Stomach (tissue), 9 donors: ENCODE results near the gene EMILIN3. TPM values are rescaled to one million over a fixed set of nuclear protein-coding genes. Genes with fewer than 3 reads are reported as not detected.

Experiments used
- DNase-seq, 2 donors: peaks; one replicate each; pipeline versions ENCODE4 v3.0.0 to v3.0.0-alpha.2; 2013 to 2019
- H3K27ac ChIP-seq, 5 donors: fragments of 200-600 bp in 4 of 5; sonication (generic) in 4 of 5; one replicate each; pipeline ENCODE4 v1.5.1; 2013 to 2019; ENCODE audit warnings: mild to moderate bottlenecking in 1 of 5, moderate library complexity in 1 of 5
- H3K27me3 ChIP-seq, 3 donors: fragments of 200-600 bp; sonication (generic); one replicate each; pipeline ENCODE4 v1.5.1; 2017 to 2019; ENCODE audit warnings: mixed run types in 1 of 3
- H3K36me3 ChIP-seq, 4 donors: fragments of 200-600 bp; sonication (generic); 1 replicate in 3 of 4; 2 replicates in 1 of 4; pipeline ENCODE4 v1.5.1; 2016 to 2019
- H3K4me1 ChIP-seq, 4 donors: fragments of 200-600 bp; sonication (generic); one replicate each; pipeline ENCODE4 v1.5.1; 2016 to 2019
- H3K4me3 ChIP-seq, 4 donors: fragments of 200-600 bp; sonication (generic) in 3 of 4; one replicate each; pipeline ENCODE4 v1.5.1; 2016 to 2019; ENCODE audit warnings: mild to moderate bottlenecking in 1 of 4
- H3K9me3 ChIP-seq, 4 donors: fragments of 200-600 bp; sonication (generic); one replicate each; pipeline ENCODE4 v1.5.1; 2016 to 2019
- EP300 ChIP-seq: sonication (generic); formaldehyde crosslinking; IDR thresholded peaks from one replicate; pipeline ENCODE4 v1.6.1; 2017; ENCODE audit warnings: antibody characterized with exemption
- POLR2A ChIP-seq, 4 donors: fragments of 450-650 bp; IDR thresholded peaks; one replicate each; pipeline ENCODE4 v1.6.1; 2016; ENCODE audit warnings: antibody characterized with exemption in 4 of 4, control low read depth in 2 of 4, mild to moderate bottlenecking in 1 of 4, moderate library complexity in 1 of 4
- POLR2AphosphoS5 ChIP-seq, 3 donors: sonication (generic); formaldehyde crosslinking; IDR thresholded peaks; one replicate each; pipeline ENCODE4 v1.6.1; 2016; ENCODE audit warnings: antibody characterized with exemption in 3 of 3
- WGBS, 5 donors: extraction: QIAGEN DNeasy Blood & Tissue Kit in 3 of 5; methylation state at CpG; one replicate each; pipeline versions ENCODE4 v1.1.5 to v1.1.7; 2013 to 2018; 5-methylcytosine and 5-hydroxymethylcytosine counted together
- intact Hi-C: fragments of 100-400 bp; cut with DNase I; formaldehyde crosslinking; loops from one replicate; pipeline ENCODE4 v1.15.1; 2023; ENCODE audit warnings: low total_unique reads
- polyA plus RNA-seq, 3 donors: library from polyadenylated mRNA; stranded (reverse); fragments of 200-250 nt; gene quantifications; one replicate each; pipeline ENCODE4 v1.2.3, GENCODE V29; 2013
- total RNA-seq, 5 donors: library from RNA; depleted of rRNA; stranded (reverse); fragments of >200 nt; gene quantifications; one replicate each; pipeline versions ENCODE4 v1.1.0 to v1.2.3, GENCODE V29; 2014 to 2016
- TF ChIP-seq, protein P1 (sequence below), 7 experiments: fragments of 450-650 bp in 4 of 7; fragments of 200-600 bp in 3 of 7; sonication (generic) in 3 of 7; IDR thresholded peaks; one replicate each; pipeline ENCODE4 v1.5.1; 2016 to 2019; ENCODE audit warnings: antibody characterized with exemption in 7 of 7, control low read depth in 2 of 7, mild to moderate bottlenecking in 1 of 7
- donor health status: healthy with polysubstance abuse.
- donor health status: Bipolar disorder and iron deficiency.
- donor health status: healthy.

Gene EMILIN3
- total and polyA plus RNA-seq, 8 donors: 0.37 to 4.0 (median 2.6) TPM; not detected in 1

DNA sequence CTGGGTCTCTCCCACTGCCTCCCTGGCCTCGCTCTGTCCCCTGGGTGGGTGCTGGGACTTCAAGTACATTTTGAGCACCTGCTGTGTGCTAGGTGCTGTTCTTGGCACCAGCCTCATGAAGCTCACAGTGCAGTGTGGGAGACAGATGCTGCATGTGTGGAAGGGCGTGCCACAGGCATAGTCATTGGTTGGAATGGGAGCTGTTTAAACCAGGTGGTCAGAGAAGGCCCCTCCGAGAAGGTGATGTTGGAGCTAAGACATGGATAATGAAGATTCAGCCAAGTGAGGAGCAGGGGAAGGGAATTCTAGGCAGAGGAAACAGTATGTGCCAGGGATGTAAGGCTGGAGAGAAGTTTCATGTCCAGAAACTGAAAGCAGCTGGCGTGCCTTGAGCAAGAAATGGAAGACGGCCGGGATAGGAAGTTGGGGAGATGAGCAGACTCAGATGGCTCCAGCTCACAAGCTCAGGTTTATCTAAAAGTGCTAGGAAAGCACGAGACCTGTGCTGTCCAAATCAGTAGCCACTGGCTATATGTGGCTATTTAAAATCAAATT, 16.1 kb downstream of the EMILIN3 start:
- intact Hi-C loops: no loop called here

DNA sequence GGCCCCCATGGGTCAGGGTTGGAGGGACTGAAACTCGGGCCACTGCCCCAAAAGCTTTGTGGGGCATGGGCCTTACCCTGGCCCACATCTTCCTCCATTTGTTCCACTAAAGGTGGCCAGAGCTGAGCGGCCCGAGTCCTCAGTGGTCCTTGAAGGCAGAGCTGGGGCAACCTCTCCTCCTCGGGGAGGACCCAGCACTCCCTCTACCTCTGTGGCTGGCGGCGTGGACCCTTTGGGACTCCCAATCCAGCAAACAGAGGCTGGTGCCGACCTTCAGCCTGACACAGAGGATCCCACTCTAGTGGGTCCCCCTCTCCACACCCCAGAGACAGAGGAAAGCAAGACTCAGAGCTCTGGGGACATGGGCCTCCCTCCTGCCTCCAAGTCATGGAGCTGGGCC, 16.7 kb downstream of the EMILIN3 start:
- intact Hi-C loops: no loop called here
- Histone ChIP-seq H3K27me3 (no peaks in the 10 kb centered on the region), H3K4me3 (no peak overlapping the region), H3K36me3 (peaks cover 3 to 85% (median 67%) of the 10 kb centered on the region in 4 donors), H3K9me3 (no peaks in the 10 kb centered on the region), H3K4me1 (peaks cover 0 to 4% (median 0%) of the 10 kb centered on the region in 4 donors), H3K27ac (no peak overlapping the region)
- TF ChIP-seq POLR2A (IDR thresholded peaks at IDR 0.05): no peak
- no peak for TF ChIP-seq POLR2AphosphoS5 (IDR thresholded peaks at IDR 0.05)
- TF ChIP-seq EP300: no peak
- TF ChIP-seq, protein P1, sequence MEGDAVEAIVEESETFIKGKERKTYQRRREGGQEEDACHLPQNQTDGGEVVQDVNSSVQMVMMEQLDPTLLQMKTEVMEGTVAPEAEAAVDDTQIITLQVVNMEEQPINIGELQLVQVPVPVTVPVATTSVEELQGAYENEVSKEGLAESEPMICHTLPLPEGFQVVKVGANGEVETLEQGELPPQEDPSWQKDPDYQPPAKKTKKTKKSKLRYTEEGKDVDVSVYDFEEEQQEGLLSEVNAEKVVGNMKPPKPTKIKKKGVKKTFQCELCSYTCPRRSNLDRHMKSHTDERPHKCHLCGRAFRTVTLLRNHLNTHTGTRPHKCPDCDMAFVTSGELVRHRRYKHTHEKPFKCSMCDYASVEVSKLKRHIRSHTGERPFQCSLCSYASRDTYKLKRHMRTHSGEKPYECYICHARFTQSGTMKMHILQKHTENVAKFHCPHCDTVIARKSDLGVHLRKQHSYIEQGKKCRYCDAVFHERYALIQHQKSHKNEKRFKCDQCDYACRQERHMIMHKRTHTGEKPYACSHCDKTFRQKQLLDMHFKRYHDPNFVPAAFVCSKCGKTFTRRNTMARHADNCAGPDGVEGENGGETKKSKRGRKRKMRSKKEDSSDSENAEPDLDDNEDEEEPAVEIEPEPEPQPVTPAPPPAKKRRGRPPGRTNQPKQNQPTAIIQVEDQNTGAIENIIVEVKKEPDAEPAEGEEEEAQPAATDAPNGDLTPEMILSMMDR (IDR thresholded peaks at IDR 0.05): no peak
- DNase-seq: no peak
- WGBS, 5 donors: 37 to 95% (median 92%) methylated on average over 2 to 7 of the region's 7 CpGs

More for the DNA sequence above, 16.1 kb downstream of the EMILIN3 start:
- H3K27me3 ChIP-seq: no peaks in the 10 kb centered on the region
- H3K4me3 ChIP-seq: no peak overlapping the region
- H3K36me3 ChIP-seq: peaks cover 3 to 89% (median 70%) of the 10 kb centered on the region in 4 donors
- peaks cover 0 to 4% (median 0%) of the 10 kb centered on the region in 4 donors for H3K4me1 ChIP-seq
- H3K27ac ChIP-seq: no peak overlapping the region
- H3K9me3 ChIP-seq: no peaks in the 10 kb centered on the region
- 84 to 91% (median 86%) methylated on average over 7 of the region's 7 CpGs for WGBS, 5 donors
- peak in 1 of 2 donors; percentile 58 for DNase-seq
- TF ChIP-seq EP300 (no peak), POLR2A (IDR thresholded peaks at IDR 0.05) (no peak), POLR2AphosphoS5 (IDR thresholded peaks at IDR 0.05) (no peak)
- TF ChIP-seq, protein P1 (IDR thresholded peaks at IDR 0.05): no peak

DNA sequence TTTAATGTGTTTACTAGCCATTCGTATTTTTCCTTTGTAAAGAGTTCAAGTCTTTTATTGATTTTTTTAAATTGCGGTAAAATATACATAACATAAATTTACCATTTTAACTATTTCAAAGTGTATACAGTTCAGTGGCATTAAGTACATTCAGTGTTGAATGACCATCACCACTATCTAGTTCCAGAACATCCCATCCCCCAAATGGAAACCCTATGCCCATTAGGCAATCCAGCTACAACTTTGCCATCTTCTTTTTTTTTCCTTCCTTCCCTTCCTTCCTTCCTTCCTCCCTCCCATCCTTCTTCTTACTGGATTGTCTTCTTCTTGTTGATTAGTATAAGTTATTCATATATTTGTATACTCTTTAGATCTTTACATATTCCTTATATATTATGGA, 17.4 kb downstream of the EMILIN3 start:
- no peak for DNase-seq
- Histone ChIP-seq H3K36me3 (peaks cover 3 to 78% (median 67%) of the 10 kb centered on the region in 4 donors), H3K27me3 (no peaks in the 10 kb centered on the region), H3K4me1 (peaks cover 0 to 4% (median 0%) of the 10 kb centered on the region in 4 donors), H3K27ac (no peak overlapping the region), H3K4me3 (no peak overlapping the region), H3K9me3 (no peaks in the 10 kb centered on the region)
- TF ChIP-seq POLR2A (IDR thresholded peaks at IDR 0.05) (no peak), EP300 (no peak), POLR2AphosphoS5 (IDR thresholded peaks at IDR 0.05) (no peak)
- TF ChIP-seq, protein P1 (IDR thresholded peaks at IDR 0.05): no peak
- WGBS, 5 donors: 81 to 88% (median 84%) methylated on average over 2 of the region's 2 CpGs
- intact Hi-C loops: no loop called here

DNA sequence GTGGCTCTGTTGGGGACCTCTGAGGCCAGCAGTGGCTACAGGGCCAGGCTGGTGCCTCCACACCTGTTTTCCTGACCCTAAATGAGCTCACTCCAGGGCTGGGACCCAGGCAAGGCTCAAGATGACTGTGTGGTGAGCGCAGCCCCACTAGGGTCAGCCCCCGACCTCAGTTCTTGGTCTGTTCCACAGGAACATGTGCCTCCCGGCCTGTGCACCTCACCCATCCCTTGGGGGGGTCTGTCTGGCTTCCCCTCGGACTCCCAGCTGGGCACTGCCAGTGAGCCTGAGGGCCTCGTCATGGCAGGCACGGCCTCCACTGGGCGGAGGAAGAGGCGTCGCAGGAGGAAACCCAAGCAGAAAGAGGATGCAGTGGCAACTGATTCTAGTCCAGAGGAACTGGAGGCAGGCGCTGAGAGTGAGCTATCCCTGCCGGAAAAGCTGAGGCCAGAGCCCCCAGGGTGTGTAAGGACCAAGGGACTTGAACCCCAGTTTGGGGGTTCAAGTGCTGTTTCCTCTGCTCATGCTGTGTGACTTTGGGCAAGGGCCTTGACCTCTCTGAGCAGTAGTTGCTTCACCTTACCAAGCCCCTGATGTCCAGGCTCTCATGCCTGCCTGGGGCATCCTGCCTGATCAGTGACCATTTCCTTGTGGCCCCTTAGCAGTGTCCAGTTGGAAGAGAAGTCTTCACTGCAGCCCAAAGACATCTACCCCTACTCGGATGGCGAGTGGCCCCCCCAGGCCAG, 18.0 kb downstream of the EMILIN3 start:
- 88 to 95% (median 93%) methylated on average over 13 of the region's 13 CpGs for WGBS, 5 donors

More for the DNA sequence above, 18.0 kb downstream of the EMILIN3 start:
- Histone ChIP-seq H3K27me3 (no peaks in the 10 kb centered on the region), H3K27ac (no peak overlapping the region), H3K4me1 (peaks cover 0 to 4% (median 0%) of the 10 kb centered on the region in 4 donors), H3K4me3 (no peak overlapping the region), H3K36me3 (peaks cover 3 to 75% (median 67%) of the 10 kb centered on the region in 4 donors), H3K9me3 (no peaks in the 10 kb centered on the region)
- DNase-seq: no peak
- intact Hi-C loops: no loop called here
- TF ChIP-seq POLR2A (IDR thresholded peaks at IDR 0.05): no peak
